Mesenchymal stem cell (in vitro differentiated cells and primary cell): ENCODE measurements around the gene FGF22.

Experiments
- DNase-seq: peaks from one replicate; pipeline ENCODE4 v3.0.0-alpha.2; 2013
- H2AFZ ChIP-seq: one replicate; pipeline ENCODE4 v1.6.1; 2013; ENCODE audit warnings: low read depth, mild to moderate bottlenecking, control low read depth, inconsistent platforms, low read length, moderate library complexity
- H2AK5ac ChIP-seq: 2 replicates; pipeline ENCODE4 v1.6.1; 2013; ENCODE audit warnings: low read length, moderate library complexity, mild to moderate bottlenecking, inconsistent platforms; ENCODE audit not compliant: severe bottlenecking
- H2BK120ac ChIP-seq: one replicate; pipeline ENCODE4 v1.6.1; 2013; ENCODE audit warnings: low read depth, mild to moderate bottlenecking, inconsistent platforms, low read length, moderate library complexity
- H2BK12ac ChIP-seq, 2 experiments: one replicate each; pipeline ENCODE4 v1.6.1; 2013; ENCODE audit warnings: inconsistent platforms in 2 of 2, low read length in 2 of 2, mild to moderate bottlenecking in 2 of 2, moderate library complexity in 2 of 2, control low read depth in 1 of 2
- H2BK15ac ChIP-seq: one replicate; pipeline ENCODE4 v1.6.1; 2013; ENCODE audit warnings: mild to moderate bottlenecking, low read depth, inconsistent platforms; ENCODE audit not compliant: poor library complexity, severe bottlenecking
- H2BK5ac ChIP-seq: 2 replicates; pipeline ENCODE4 v1.6.1; 2013; ENCODE audit warnings: low read depth, mild to moderate bottlenecking, low read length, control low read depth, inconsistent platforms; ENCODE audit not compliant: poor library complexity, severe bottlenecking
- H3K14ac ChIP-seq, 2 experiments: one replicate each; pipeline ENCODE4 v1.6.1; 2013; ENCODE audit warnings: inconsistent platforms in 2 of 2, low read length in 2 of 2, control low read depth in 1 of 2, mild to moderate bottlenecking in 1 of 2, moderate library complexity in 1 of 2
- H3K18ac ChIP-seq, 2 experiments: one replicate each; pipeline ENCODE4 v1.6.1; 2013; ENCODE audit warnings: inconsistent platforms in 2 of 2, low read length in 2 of 2, control low read depth in 1 of 2, low read depth in 1 of 2, mild to moderate bottlenecking in 1 of 2
- H3K23ac ChIP-seq, 2 experiments: one replicate each; pipeline ENCODE4 v1.6.1; 2013; ENCODE audit warnings: inconsistent platforms in 2 of 2, low read length in 2 of 2, mild to moderate bottlenecking in 2 of 2, moderate library complexity in 2 of 2, control low read depth in 1 of 2
- H3K27ac ChIP-seq: 2 replicates; pipeline ENCODE4 v1.5.1; 2013; ENCODE audit warnings: mild to moderate bottlenecking, moderate library complexity, low read length, control low read depth, inconsistent platforms; ENCODE audit not compliant: poor library complexity, severe bottlenecking
- H3K27me3 ChIP-seq, 2 experiments: 2 replicates each; pipeline versions ENCODE4 v1.6.1 to v1.7.0; 2013; ENCODE audit warnings: low read length in 2 of 2, mild to moderate bottlenecking in 2 of 2, moderate library complexity in 2 of 2, control low read depth in 1 of 2, inconsistent platforms in 1 of 2; ENCODE audit not compliant: control insufficient read depth in 1 of 2, insufficient read depth in 1 of 2
- H3K36me3 ChIP-seq, 2 experiments: 2 replicates each; pipeline versions ENCODE4 v1.6.1 to v1.7.0; 2013; ENCODE audit warnings: low read length in 2 of 2, control low read depth in 1 of 2, inconsistent platforms in 1 of 2, low read depth in 1 of 2, mild to moderate bottlenecking in 1 of 2; ENCODE audit not compliant: insufficient read depth in 2 of 2, control insufficient read depth in 1 of 2
- H3K4ac ChIP-seq, 2 experiments: one replicate each; pipeline ENCODE4 v1.6.1; 2013; ENCODE audit warnings: inconsistent platforms in 2 of 2, low read length in 2 of 2, mild to moderate bottlenecking in 2 of 2, moderate library complexity in 2 of 2, control low read depth in 1 of 2, low read depth in 1 of 2
- H3K4me1 ChIP-seq: 2 replicates; pipeline ENCODE4 v1.6.1; 2013; ENCODE audit warnings: low read depth, low read length, control low read depth; ENCODE audit not compliant: control insufficient read depth, insufficient read depth
- H3K4me2 ChIP-seq: 2 replicates; pipeline ENCODE4 v1.6.1; 2013; ENCODE audit warnings: low read length, mild to moderate bottlenecking, inconsistent platforms; ENCODE audit not compliant: poor library complexity, severe bottlenecking
- H3K4me3 ChIP-seq, 2 experiments: 2 replicates each; pipeline versions ENCODE4 v1.5.1 to v1.7.0; 2013; ENCODE audit warnings: low read length in 2 of 2, mild to moderate bottlenecking in 2 of 2, control low read depth in 1 of 2, low read depth in 1 of 2; ENCODE audit not compliant: insufficient read depth in 1 of 2
- H3K79me1 ChIP-seq: replicated peaks from 2 replicates; pipeline ENCODE4 v1.6.1; 2013; ENCODE audit warnings: mild to moderate bottlenecking, control low read depth, low read length, inconsistent platforms; ENCODE audit not compliant: poor library complexity, severe bottlenecking
- H3K9ac ChIP-seq: 2 replicates; pipeline ENCODE4 v1.7.0; 2013; ENCODE audit warnings: mild to moderate bottlenecking, low read length, moderate library complexity
- H3K9me3 ChIP-seq: 2 replicates; pipeline ENCODE4 v1.7.0; 2013; ENCODE audit warnings: mild to moderate bottlenecking, low read length; ENCODE audit not compliant: control insufficient read depth
- H4K8ac ChIP-seq: one replicate; pipeline ENCODE4 v1.6.1; 2013; ENCODE audit warnings: inconsistent platforms, mild to moderate bottlenecking, low read length, moderate library complexity
- H4K91ac ChIP-seq: one replicate; pipeline ENCODE4 v1.6.1; 2013; ENCODE audit warnings: mild to moderate bottlenecking, low read length, inconsistent platforms
- WGBS: methylation state at CpG from one replicate; pipeline ENCODE4 v1.1.7; 2013; ENCODE audit warnings: mixed read lengths; 5-methylcytosine and 5-hydroxymethylcytosine counted together

Gene FGF22

DNA sequence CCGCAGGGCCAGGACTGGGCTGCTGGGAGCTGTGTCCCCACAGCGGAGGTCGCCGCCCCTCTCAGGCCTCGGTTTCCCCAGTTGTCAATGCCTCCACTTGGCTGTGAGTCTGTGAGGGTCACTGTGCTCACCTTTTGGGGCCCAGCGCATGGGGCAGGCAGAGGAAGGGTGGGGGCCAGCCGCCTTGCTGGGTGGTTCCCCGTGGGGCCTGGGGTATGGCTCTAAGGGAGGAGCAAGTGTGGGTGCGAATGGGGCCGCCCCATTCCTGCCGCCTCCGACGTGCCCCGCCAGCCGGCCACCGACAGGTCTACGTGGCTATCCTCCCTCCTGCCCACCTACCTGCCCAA is 800 bp upstream of the FGF22 start:
- Histone ChIP-seq H3K4me1 (peaks cover 24% of the 10 kb centered on the region), H2AK5ac (no peak overlapping the region), H4K8ac (no peak overlapping the region), H2BK5ac (no peak overlapping the region), H2BK120ac (no peak overlapping the region), H3K18ac (no peak overlapping the region), H3K9me3 (no peaks in the 10 kb centered on the region), H3K23ac (no peak overlapping the region), H3K14ac (no peak overlapping the region), H3K9ac (peak overlapping the region; percentile 67), H3K4ac (no peak overlapping the region), H4K91ac (no peak overlapping the region), H3K36me3 (peaks cover 0 to 20% of the 10 kb centered on the region in 2 experiments), H3K4me3 (peak overlapping the region in 1 of 2 experiments; percentile 81), H3K79me1 (peaks cover 12% of the 10 kb centered on the region), H3K4me2 (peak overlapping the region; percentile 73), H2BK12ac (no peak overlapping the region), H2AFZ (peak overlapping the region; percentile 83), H3K27me3 (peaks cover 0 to 8% of the 10 kb centered on the region in 2 experiments), H3K27ac (no peak overlapping the region), H2BK15ac (no peak overlapping the region)
- DNase-seq: no peak
- WGBS: 71% methylated on average over 15 of the region's 17 CpGs

DNA sequence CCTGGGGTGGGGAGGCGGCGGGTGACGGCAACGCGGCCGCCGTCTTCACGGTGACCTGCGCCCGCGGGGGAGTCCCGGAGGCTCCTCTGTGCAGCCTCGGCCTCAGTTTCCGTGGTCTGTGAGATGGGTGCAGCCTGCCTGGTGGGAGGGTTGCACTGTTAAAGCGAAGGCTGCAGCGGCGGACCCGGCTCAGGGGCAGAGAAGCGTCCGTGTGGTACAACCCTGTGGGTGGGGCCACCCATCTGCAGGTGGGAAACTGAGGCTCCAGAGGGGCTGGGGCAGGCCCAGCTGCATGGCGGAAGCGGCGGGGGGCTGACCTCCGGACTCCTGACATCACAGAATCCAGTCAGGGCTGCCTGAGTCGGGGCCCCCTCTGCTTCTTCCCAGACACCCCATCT is 481 bp downstream of the FGF22 start:
- H3K79me1 ChIP-seq: peaks cover 3% of the 10 kb centered on the region
- no peak overlapping the region for H3K9ac ChIP-seq
- no peak overlapping the region for H4K91ac ChIP-seq
- H3K23ac ChIP-seq: no peak overlapping the region
- H2BK12ac ChIP-seq: no peak overlapping the region
- peak overlapping the region; percentile 75 for H3K4me2 ChIP-seq
- H2BK15ac ChIP-seq: no peak overlapping the region
- H3K27ac ChIP-seq: no peak overlapping the region
- no peak overlapping the region for H3K14ac ChIP-seq
- 49% methylated on average over 18 of the region's 25 CpGs for WGBS
- H2BK120ac ChIP-seq: no peak overlapping the region
- no peak for DNase-seq
- H3K4ac ChIP-seq: no peak overlapping the region
- peaks cover 6 to 32% of the 10 kb centered on the region in 2 experiments for H3K36me3 ChIP-seq
- peaks cover 0 to 8% of the 10 kb centered on the region in 2 experiments for H3K27me3 ChIP-seq
- H3K18ac ChIP-seq: no peak overlapping the region
- peak overlapping the region; percentile 53 to 58 for H3K4me3 ChIP-seq
- no peak overlapping the region for H2AFZ ChIP-seq
- no peaks in the 10 kb centered on the region for H3K9me3 ChIP-seq
- H2AK5ac ChIP-seq: no peak overlapping the region
- no peak overlapping the region for H2BK5ac ChIP-seq
- peaks cover 15% of the 10 kb centered on the region for H3K4me1 ChIP-seq
- H4K8ac ChIP-seq: no peak overlapping the region

DNA sequence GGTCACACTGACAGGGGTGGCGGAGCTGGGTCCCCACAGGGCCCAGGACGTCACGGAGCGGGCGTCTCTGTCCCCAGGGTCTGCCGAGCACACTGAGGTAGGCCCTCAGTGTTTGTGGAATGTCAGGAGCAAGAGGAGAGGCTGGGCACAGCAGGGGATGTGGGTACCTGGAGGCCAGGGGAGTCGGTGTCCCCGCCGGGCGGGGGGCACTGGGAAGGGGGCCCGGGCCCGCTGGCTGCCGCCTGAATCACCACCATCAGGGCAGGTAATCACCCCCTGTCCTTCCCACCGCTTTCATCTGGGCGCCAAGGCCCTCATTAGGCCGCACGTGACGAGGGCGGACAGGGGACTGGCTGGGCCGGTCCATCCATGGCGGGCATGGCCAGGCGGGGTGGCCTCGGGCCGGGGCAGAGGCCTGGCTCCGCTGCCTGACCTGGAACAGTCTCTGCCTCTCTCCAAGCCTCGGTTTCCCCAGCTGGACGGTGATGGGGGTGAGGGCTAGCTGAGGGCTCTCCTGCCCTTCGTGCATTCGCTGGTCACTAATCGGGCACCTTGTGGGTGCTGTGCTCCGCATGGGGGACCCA is 1.0 kb downstream of the FGF22 start:
- H3K4ac ChIP-seq: no peak overlapping the region
- H3K23ac ChIP-seq: no peak overlapping the region
- peaks cover 7 to 33% of the 10 kb centered on the region in 2 experiments for H3K36me3 ChIP-seq
- H2AK5ac ChIP-seq: no peak overlapping the region
- H2BK15ac ChIP-seq: no peak overlapping the region
- no peak overlapping the region for H4K8ac ChIP-seq
- peaks cover 2% of the 10 kb centered on the region for H3K79me1 ChIP-seq
- H3K27me3 ChIP-seq: peaks cover 0 to 8% of the 10 kb centered on the region in 2 experiments
- WGBS: 94% methylated on average over 28 of the region's 31 CpGs
- no peak overlapping the region for H3K9ac ChIP-seq
- DNase-seq: no peak
- H2BK5ac ChIP-seq: no peak overlapping the region
- H2BK12ac ChIP-seq: no peak overlapping the region
- peaks cover 12% of the 10 kb centered on the region for H3K4me1 ChIP-seq
- no peak overlapping the region for H3K4me3 ChIP-seq
- no peaks in the 10 kb centered on the region for H3K9me3 ChIP-seq
- no peak overlapping the region for H3K27ac ChIP-seq
- H2BK120ac ChIP-seq: no peak overlapping the region
- no peak overlapping the region for H2AFZ ChIP-seq
- H3K14ac ChIP-seq: no peak overlapping the region
- no peak overlapping the region for H4K91ac ChIP-seq
- no peak overlapping the region for H3K18ac ChIP-seq
- no peak overlapping the region for H3K4me2 ChIP-seq

DNA sequence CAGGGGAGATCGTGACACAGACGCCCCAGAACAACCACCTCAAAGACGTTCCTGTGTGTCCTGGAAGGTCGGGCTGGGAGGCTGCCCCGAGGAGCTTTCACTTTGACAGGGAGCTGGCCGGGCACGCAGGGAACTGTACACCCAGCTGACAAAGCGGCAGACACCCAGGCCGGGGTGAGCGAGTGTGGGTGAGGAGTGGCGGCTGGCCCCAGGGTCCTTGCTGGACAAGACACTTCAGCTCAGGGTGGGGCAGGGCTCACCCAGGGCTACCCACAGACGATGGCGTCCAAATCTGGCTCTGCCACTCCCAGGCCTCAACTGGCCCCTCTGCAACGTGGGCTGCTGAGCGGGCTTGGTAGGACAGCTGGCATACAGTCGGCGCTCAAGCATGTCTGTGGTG is 2.0 kb downstream of the FGF22 start:
- Histone ChIP-seq H3K4me2 (no peak overlapping the region), H2BK120ac (no peak overlapping the region), H3K9me3 (no peaks in the 10 kb centered on the region), H4K91ac (no peak overlapping the region), H3K27me3 (peaks cover 0 to 8% of the 10 kb centered on the region in 2 experiments), H2AFZ (no peak overlapping the region), H2BK12ac (no peak overlapping the region), H3K14ac (no peak overlapping the region), H4K8ac (no peak overlapping the region), H3K4me1 (peaks cover 12% of the 10 kb centered on the region), H3K4me3 (no peak overlapping the region), H2AK5ac (no peak overlapping the region), H3K36me3 (peaks cover 14 to 43% of the 10 kb centered on the region in 2 experiments), H3K9ac (no peak overlapping the region), H3K27ac (no peak overlapping the region), H2BK15ac (no peak overlapping the region), H2BK5ac (no peak overlapping the region), H3K18ac (no peak overlapping the region), H3K23ac (no peak overlapping the region), H3K79me1 (peaks cover 5% of the 10 kb centered on the region), H3K4ac (no peak overlapping the region)
- WGBS: 89% methylated on average over 17 of the region's 17 CpGs
- no peak for DNase-seq
